T-helper 2 cell treated with Interferon-gamma antibody and Interleukin-4, amounts not matched to agents 100 ng/mL and 5 ng/mL, for 36 hours (primary cell): ENCODE data around the gene UBE2H. TPM values are rescaled to one million over a fixed set of nuclear protein-coding genes. Genes with fewer than 3 reads are reported as not detected.

Experiments used
- intact Hi-C: fragments of 100-400 bp; cut with micrococcal nuclease; formaldehyde crosslinking; loops from one replicate; pipeline ENCODE4 v1.15.1; 2023
- total RNA-seq: library from RNA; stranded (reverse); gene quantifications from 2 replicates; pipeline ENCODE4 v1.2.3, GENCODE V29; 2022

The UBE2H gene
- total RNA-seq, 1 donor from 2014 or later, result 30.0 TPM

GRCh38 chr7:129950933-129951225 lies 1.9 kb downstream of the UBE2H start:
- intact Hi-C loops, result loop anchor here (5.0 to 10.0 kb wide), 4 partner anchors 61 to 516 kb away; partner anchors contain the start of genes STRIP2 and ZC3HC1

GRCh38 chr7:129950191-129950932 lies 2.4 kb downstream of the UBE2H start:
- intact Hi-C loops, result loop anchor here (5.0 to 10.0 kb wide), 4 partner anchors 62 to 516 kb away; partner anchors contain the start of genes STRIP2 and ZC3HC1

- intact Hi-C loops, result loop anchor here (1.0 to 10.0 kb wide), 8 partner anchors 63 to 1158 kb away; partner anchors contain the start of genes KLHDC10, STRIP2, TMEM209 and ZC3HC1
These were observed 3.2 kb downstream of the UBE2H start for GRCh38 chr7:129949292-129950133.

GRCh38 chr7:129948877-129949291 lies 3.9 kb downstream of the UBE2H start:
- intact Hi-C loops, result loop anchor here (1.0 to 5.0 kb wide), 4 partner anchors 123 to 1158 kb away; partner anchors contain the start of genes KLHDC10 and TMEM209

- intact Hi-C loops, result loop anchor here (5.0 kb wide), 2 partner anchors 124 to 1159 kb away; partner anchors contain the start of gene KLHDC10
These were observed 4.4 kb downstream of the UBE2H start for GRCh38 chr7:129948338-129948737.

GRCh38 chr7:129947701-129948100 lies 5.1 kb downstream of the UBE2H start:
- intact Hi-C loops, result loop anchor here (5.0 kb wide), 2 partner anchors 125 to 1160 kb away; partner anchors contain the start of gene KLHDC10

GRCh38 chr7:129947049-129947448 lies 5.7 kb downstream of the UBE2H start:
- intact Hi-C loops, result loop anchor here (5.0 kb wide), 2 partner anchors 125 to 1160 kb away; partner anchors contain the start of gene KLHDC10

GRCh38 chr7:129946282-129946681 lies 6.5 kb downstream of the UBE2H start:
- intact Hi-C loops, result loop anchor here (5.0 kb wide), 2 partner anchors 126 to 1161 kb away; partner anchors contain the start of gene KLHDC10

GRCh38 chr7:129943352-129943751 lies 9.4 kb downstream of the UBE2H start:
- intact Hi-C loops, result no loop called here

GRCh38 chr7:129940329-129940728 lies 12.4 kb downstream of the UBE2H start:
- intact Hi-C loops, result no loop called here

- intact Hi-C loops, result no loop called here
These were observed 12.9 kb downstream of the UBE2H start for GRCh38 chr7:129939881-129940280.

GRCh38 chr7:129933627-129934026 lies 19.1 kb downstream of the UBE2H start:
- intact Hi-C loops, result no loop called here

GRCh38 chr7:129926618-129927017 lies 26.1 kb downstream of the UBE2H start:
- intact Hi-C loops, result no loop called here

- intact Hi-C loops, result no loop called here
These were observed 27.3 kb downstream of the UBE2H start for GRCh38 chr7:129925416-129926002.

GRCh38 chr7:129924602-129925001 lies 28.2 kb downstream of the UBE2H start:
- intact Hi-C loops, result no loop called here

GRCh38 chr7:129923709-129924108 lies 29.1 kb downstream of the UBE2H start:
- intact Hi-C loops, result no loop called here

GRCh38 chr7:129919492-129919891 lies 33.3 kb downstream of the UBE2H start:
- intact Hi-C loops, result no loop called here

- intact Hi-C loops, result no loop called here
These were observed 33.8 kb downstream of the UBE2H start for GRCh38 chr7:129918922-129919321.

- intact Hi-C loops, result no loop called here
These were observed 34.8 kb downstream of the UBE2H start for GRCh38 chr7:129917934-129918333.

GRCh38 chr7:129914536-129915272 lies 38.1 kb downstream of the UBE2H start:
- intact Hi-C loops, result no loop called here

GRCh38 chr7:129913428-129913827 lies 39.3 kb downstream of the UBE2H start:
- intact Hi-C loops, result no loop called here
